Endometrium (tissue), 2 donors: ENCODE results near the gene NCK2.
"Not testable (repeated sequence)": the region's sequence is repeated elsewhere in the genome, so short reads cannot be mapped to it uniquely, and the experiment has no call there.

Experiments used
- FAIRE-seq: peaks from 2 replicates; lab custom pipeline; 2012; peaks lifted over from hg19 to GRCh38; lab: Jason Lieb, UNC
- donor health status: control.
- donor health status: control.

The NCK2 gene

DNA sequence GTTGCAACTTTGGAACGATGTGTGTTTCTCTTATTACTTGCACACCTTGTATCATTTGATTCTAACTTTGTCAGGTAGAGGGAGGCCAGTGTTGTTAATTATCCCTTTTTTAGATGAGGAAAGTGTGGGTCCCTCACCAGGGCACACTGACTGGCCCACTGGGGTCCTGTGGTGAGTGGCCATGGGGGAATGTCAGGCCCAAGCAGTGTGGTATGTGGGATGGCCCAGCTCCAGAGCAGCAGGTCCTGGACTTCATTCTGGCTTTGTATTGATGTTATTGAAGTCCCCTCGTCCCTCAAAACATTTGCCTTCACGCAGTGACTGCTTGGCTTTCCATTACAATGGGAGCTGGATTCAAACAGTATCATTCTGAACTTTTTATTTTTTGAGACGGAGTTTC lies 11.7 kb downstream of the NCK2 start:
- no peak for FAIRE-seq

GRCh38 chr2:105756865-105757264 lies 12.2 kb downstream of the NCK2 start:
- FAIRE-seq = not testable (repeated sequence)

- FAIRE-seq = no peak
Measured at GRCh38 chr2:105757433-105757832, 12.7 kb downstream of the NCK2 start.

DNA sequence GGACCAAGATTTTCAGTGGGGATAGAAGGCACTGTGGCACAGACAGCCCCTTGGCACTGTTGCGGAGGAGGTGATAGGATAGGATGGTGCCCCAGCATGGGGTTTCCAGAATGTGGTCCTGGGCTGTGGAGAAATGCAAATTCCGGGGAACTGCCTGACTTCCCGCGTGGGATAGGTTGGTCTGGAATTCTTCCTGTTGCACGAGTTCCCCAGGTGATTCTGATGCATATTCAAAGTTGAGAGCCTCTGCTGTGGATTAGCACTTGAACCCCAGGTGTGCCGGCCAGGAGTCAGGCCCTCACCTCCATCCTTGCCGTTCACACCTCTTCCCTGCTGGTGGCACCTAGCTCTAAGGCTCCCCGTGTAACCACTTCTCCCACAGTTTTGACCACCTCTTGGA lies 15.5 kb downstream of the NCK2 start:
- FAIRE-seq = no peak

- FAIRE-seq = no peak
Measured at GRCh38 chr2:105760639-105761337, 16.1 kb downstream of the NCK2 start.

DNA sequence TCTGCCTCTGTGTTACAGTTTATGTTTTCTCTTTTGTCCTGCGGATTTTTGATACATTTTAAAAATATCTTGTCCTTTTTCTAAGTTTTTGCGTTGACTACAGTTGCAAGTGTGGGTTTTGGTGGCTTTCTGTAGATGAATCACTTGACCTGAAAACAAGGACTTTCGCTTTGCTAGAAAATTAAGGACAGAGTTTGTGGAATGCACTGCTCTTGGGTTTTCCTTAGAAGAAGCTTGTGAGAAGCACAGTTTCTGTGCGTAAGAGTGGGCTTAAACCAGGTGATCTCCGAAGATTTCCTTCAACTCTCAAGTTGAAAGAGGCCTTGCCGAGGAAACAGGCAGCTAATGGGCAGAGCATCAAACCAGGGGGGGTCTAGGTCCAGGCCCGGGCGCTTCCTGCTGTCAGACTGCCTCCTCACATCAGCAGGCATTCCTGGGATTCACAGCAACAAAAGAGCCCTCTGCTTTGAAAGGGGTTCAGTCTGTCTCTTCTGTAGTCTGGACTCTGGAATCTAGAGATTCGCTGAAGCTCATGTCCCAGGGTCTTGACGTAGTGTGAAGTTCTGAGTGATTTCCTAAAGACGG lies 17.3 kb downstream of the NCK2 start:
- no peak for FAIRE-seq

GRCh38 chr2:105763076-105763475 lies 18.4 kb downstream of the NCK2 start:
- FAIRE-seq = no peak

DNA sequence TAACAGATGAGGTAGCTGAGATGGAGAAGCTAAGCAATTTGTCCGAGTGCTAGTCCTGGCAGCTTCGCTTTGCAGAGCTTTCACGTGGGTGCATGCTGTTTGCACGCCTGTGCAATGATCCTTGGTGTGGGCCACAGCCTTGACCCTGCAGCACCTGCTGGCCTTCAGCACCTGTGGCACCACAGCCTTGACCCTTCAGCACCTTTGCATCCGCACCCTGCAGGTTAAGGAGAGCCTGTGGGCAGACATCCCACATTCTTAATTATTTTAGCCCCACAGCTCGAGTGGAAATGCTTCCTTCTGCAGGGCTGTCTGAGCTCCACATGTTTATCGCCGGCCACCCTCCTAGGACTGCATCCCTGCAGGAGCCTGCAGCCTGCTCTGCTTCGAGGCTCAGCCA lies 19.3 kb downstream of the NCK2 start:
- no peak for FAIRE-seq

DNA sequence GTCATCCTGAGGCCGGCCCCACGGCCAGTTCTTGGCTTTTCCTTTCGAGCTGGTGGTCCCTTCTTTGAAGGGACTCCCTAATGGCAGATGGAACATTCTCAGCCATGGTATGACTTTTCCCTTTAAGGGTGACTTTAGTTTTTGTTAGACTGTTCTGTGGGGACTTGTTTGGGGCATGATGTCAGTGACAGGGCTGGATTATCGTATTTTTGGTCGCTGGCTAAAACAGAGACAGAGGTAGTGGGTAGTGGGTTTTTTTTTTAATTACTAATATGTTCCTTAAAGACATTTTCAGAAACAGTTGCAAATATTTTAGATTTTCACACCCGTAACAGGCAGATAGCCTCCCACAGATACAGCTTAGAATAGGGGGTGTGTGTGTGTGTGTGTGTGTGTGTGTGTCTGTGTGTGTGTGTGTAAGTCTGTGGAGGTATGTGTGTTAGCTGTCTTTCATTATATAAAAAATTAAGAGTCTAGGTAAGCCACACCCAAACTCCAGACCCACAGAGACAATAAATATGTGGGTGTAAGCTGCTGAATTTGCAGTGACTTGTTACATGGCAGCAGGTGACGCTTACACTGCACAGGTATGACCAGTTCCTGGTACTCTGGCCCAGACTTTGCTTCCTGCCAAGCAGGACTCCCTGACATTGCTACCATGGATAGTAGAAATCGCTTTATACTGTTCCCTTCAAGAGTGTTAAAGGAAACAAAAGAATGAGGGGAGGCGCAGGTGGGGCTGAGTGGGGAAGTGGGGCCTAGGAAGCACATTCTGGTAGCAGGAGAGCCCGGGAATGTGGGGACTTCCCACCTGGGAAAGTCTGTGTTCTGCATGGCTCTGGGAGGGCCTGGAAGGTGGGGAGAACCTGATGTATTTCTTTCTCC lies 20.9 kb downstream of the NCK2 start:
- FAIRE-seq = no peak

DNA sequence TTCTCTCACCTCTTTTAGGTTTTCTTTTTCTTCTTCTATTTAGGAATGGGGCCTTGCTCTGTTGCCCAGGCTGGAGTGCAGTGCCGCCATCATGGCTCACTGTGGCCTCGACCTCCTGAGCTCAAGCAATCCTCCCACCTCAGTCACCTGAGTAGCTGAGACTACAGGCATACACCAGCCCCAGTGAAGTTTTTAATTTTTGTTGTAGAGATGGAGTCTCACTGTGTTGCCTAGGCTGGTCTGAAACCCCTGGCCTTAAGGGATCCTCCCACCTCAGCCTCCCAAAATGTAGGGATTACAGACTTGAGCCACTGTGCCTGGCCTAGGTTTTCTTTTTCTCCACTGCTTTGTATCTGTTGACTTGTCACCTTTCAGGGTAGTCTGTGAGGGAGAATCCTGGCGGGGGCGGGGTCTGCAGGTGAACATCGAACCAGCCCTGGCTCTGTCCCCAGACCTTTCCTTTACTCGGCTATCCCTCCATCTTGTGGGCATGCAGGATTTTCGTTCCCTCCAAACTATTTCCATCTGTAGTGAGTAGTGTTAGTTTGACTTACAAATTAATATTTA lies 21.7 kb downstream of the NCK2 start:
- no peak for FAIRE-seq

DNA sequence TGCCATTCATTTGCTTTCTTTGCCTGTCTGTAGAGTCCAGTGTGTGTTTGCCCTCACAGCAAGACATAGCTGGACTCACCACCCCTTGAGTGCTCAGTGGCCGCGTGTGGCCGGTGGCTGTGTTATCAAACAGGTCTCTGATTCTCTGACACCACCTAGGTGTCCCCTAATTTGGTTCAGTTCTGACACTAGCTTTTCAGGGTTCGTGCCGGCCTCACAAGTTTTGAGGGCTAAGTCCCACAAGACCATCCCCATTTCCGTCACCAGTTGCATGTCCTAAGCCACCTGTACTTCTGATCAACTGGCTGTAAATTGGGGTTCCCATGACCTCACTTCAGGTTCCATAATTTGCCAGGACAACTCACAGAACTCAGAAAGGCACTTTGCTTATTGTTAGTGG lies 23.5 kb downstream of the NCK2 start:
- no peak for FAIRE-seq

GRCh38 chr2:105768961-105769452 lies 24.3 kb downstream of the NCK2 start:
- no peak for FAIRE-seq

- no peak for FAIRE-seq
Measured at GRCh38 chr2:105769504-105769903, 24.8 kb downstream of the NCK2 start.

GRCh38 chr2:105770149-105770548 lies 25.4 kb downstream of the NCK2 start:
- no peak for FAIRE-seq

DNA sequence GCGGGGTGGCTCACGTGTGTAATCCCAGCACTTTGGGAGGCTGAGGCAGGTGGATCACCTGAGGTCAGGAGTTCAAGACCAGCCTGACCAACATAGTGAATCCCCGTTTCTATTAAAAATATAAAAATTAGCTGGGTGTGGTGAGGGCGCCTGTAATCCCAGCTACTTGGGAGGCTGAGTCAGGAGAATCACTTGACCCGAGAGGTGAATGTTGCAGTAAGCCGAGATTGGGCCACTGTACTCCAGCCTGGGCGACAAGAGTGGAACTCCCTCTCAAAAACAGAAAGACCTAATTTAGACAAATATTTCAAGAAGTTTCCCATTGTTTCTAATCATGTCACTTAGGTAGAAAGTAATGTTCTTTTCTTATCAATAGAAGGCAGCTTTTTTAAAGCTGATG lies 26.6 kb downstream of the NCK2 start:
- FAIRE-seq = not testable (repeated sequence)

DNA sequence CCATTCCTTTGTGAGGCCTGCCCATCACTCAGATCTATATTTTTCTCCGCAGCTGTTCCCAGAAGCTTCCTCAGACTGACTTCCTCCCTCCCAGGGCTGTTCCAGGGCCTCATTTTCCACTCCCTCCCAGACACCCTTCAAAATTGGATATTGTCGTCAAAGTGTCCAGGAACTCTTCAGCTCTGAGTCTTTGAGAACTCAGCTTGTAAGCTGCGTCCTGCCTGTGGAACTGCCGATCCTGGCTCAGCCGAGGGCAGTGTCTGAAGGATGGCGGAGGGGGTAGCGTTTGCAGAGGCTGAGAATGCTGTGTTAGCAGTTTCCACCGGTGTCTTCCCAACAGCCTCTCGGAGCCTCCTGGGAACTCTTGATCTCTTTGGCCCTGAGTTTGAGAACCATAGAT lies 27.1 kb downstream of the NCK2 start:
- no peak for FAIRE-seq

DNA sequence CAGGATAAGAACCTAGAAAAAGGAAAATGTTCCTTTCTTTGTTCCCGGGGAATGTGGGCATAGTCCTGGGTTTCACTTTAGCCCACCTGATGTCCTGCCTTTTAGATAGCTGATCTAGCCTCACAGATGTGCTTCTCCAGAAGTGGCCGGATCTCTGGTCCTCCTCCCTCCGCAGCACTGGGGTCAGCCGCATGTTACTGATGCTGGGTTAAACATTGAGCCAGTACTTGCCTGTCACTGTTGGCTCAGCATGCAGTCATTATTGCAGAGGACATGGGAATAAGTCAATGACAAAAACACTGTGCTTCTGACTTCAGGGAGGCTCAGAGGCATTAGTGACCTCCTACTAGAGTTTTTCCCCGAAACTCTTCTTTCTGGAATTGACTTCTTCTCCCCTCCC lies 27.6 kb downstream of the NCK2 start:
- no peak for FAIRE-seq

DNA sequence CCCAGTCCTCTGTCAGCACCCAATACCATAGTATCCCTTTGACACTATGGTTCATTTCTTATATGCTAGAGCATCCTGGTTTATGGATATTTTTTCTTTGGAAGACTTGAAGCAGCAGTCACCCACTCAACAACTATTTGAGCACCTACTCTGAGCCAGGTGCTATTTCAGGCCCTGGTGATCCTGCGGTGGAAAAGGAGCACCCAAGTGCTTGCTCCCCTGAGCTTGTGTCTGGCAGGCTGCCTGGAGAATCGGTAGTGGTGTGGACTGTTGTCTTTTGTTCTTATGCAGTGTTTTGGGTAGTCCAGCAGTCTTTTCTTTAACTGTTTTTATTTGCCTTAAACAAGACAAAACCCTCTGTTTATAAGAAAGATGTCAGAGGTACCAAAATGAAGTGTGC lies 28.9 kb downstream of the NCK2 start:
- no peak for FAIRE-seq

- FAIRE-seq = no peak
Measured at GRCh38 chr2:105774781-105775337, 30.1 kb downstream of the NCK2 start.

DNA sequence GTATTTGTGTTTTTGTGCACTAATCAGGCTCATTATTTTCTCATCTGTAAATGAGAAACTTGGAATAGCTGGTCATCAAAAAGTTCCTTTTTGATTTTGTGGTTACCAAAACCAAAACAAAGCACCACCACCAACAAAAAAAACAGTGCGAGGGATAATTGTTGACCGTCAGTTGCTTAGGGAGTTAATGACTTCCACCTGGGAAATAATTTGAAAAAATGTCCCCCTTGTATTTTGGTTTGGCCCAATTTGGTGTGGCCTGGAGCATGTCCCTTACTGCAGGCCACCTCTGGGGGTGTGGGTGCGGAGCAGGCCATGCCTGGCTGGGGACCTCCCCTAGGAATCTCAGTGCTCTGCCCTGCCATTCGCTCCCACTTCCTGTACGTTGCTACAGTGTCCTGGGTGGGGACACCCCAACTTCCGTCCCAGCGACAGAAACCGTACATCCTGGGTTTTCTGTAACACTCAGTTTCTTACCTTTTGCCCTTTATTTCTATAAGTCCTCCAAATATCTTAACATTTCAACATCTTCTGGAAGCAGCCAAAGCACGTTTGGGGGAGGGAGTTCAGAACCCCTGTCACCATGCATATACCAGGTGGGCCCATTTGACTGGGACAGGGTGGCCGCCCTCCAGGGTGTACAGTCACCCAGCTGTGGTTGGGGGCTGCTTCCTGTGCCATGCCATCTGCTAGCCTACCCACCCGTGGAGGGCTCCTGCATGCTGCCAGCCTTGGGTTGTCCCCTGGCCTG lies 31.3 kb downstream of the NCK2 start:
- no peak for FAIRE-seq

- FAIRE-seq = no peak
Measured at GRCh38 chr2:105776560-105776928, 31.8 kb downstream of the NCK2 start.

- FAIRE-seq = no peak
Measured at GRCh38 chr2:105777031-105777482, 32.3 kb downstream of the NCK2 start.
